CD4-positive, alpha-beta T cell treated with Interleukin-4 for 1 hour (primary cell): ENCODE results near the gene S100A2.

Experiments
- DNase-seq, 2 donors: peaks; one replicate each; pipeline ENCODE4 v3.0.0-alpha.2; 2020 to 2022

S100A2 gene

DNA sequence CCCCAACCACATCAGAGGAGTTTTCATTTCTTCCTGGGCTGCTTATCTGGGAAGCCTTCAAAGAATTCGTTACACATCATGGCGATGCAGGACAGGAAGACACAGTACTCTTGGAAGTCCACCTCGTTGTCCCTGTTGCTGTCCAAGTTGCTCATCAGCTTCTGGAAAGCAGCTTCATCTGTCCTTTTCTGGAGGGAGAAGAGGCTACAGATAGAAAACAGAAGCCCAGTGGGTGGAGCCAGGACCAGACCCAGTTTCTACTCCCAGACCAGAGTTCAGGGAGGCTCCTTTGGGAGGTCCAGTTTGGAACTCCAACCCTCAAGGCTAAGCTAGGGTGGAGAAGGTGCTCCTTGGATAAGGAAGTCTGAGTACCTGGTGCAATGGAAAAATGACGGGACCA is 21.9 kb downstream of the S100A2 start:
- no peak for DNase-seq

DNA sequence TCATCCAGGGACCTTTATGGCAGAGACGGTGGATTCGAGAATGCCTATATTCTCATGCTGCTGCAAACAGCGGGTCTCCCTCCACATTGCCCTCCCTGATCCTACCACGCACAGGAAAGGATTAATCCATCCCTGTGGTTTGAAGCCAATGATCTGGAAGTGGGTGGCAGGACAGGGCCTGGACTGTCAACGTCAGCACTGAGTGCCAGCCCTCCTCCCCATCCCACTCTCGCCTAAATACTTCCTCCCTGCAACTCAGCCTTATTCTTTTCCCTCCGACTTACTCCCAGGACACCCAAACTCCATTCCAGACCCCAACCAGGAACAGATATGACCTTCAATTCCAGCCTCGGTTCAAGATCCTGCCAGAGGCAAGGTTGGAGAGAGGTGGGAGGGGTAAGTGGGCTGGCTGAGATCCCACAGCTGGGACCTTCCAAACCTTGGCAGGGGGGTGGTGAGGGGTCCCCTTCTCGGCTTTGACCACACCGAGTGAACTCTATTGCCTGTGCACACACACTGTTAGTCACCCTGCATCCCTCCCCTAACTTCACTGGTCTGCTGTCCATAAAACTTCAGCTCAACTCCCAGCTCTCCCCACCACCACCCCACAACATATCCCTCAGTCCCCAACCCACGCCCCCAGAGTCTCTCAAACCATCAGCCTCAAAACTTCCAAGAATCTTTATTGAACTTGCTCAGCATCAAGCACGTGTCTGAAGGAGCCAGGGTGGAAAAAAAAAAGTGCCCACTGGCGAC is 22.5 kb downstream of the S100A2 start:
- no peak for DNase-seq

DNA sequence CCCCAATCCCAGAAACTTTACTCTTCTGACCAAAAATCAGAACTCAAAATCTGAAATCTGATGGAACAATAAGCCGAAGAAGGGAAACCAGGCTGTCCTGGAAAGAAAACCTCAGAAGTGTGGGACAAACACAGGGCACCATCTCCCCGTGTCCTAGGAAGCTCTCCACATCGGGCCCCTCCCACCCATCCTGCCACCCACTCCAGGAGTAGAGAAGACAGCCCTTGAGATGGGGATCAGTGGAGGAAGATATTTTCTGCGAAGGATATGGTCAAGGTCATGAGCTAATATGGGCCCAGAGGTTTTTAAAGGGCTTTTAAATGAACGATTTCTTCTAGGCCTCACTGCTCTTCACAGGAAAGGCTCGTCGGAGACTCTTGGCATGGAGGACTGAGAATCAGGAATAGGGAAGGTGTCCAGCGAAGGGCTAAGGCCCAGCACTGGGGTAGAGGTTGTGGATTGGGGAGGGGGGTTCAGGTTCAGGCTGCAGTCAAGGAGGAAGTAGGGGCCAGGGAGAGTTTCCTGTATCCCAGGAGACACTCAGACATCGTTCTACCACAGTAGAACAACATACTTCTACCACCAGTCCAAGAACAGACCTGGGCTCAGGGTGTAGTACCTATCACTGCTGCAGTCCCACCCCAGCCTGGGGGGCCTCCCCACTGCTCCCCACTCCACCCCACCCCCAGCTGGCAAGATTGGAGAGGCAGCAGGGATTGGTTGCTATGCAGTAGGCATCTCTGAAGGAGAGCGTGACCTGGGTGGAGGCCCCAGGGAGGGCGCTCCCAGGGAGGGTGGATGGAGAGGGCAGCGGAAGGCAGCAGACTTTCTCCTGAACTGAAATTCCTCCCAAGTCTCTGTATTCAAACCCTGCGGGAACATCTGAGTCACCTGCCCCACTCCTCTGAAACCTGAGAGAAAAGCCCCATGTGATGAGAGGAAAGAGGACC is 23.7 kb downstream of the S100A2 start:
- DNase-seq, result no peak

DNA sequence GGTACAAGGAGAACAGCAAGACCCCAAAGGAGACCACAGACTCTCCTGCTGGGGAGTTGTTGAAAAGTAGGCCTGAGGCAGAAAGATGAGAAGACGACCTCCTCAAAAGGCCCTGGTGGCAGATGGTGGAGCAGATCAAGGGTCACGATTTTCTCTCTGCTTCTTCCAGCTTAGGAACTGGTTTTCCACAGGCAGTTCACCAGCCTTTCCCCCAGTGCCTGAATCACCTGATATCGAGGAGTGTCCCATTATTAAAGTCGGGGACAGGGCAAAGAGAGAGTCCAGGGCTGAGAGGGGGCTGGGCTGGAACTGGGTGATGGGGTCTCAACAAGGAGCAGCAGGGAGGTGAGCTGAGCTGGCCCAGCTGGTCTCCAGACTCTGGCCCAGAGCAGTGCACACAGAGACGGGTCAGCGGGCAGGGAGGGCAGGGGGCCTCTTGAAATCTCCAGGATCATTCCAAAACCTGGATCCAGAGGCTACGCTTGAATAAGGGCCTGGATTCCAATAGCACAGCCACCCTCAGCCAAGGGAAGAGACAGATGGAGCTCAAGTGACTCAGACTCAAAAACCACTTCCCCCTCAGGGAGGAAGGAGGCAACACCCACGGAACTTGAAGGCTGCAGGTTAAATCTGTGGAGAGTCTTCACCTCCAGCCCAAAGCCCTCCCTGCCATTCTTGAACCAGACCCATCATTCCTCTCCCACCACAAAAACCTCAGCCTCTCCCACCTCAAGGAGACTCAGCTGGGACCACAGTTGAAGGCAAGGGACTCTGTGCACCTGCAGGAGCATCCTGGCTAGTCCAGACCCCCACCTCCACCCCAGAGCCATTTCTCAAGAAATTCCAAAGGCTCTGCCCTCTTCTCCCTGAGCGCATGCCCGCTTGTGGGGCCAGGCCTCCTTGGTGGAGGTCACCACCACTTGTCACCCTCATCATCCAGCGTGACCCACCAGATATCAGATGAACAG is 25.0 kb downstream of the S100A2 start, which contains the start of gene S100A5:
S100A5 (minus strand) TSS at position 541 of the 968 bp plus-strand sequence. CDS start 743 bp downstream, outside the sequence.
- DNase-seq, result peak; percentile 62 to 66

DNA sequence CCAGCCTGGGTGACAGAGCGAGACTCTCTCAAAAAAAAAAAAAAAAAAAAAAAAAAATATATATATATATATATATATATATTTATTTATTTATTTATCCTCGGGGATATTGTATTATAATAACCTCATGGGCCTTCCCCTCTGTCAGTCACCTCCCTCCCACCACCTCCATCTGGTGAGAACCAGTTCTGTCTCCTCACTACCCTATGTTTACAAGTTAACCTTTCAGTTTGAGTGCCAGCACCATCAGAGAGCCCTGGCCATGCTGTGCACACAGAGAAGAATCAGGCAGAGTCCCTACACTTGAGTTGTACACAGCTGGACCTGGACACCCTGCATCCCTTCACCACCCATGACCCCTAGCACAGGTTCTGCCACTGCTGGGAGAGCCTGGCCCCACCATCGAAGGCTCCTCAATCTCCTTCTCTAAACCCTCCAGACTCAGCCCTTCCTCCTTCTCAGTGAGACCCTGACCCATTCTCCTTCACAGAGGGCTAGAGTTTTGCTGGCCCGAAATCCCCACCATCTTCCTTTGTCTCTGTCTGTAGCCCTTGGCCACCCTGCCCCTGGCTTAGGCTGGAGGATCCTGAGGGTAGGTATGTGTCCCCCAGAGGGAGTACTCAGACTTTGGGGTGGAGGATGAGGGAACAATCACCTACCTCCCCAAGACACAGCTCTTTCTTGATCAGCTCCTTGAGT is 26.1 kb downstream of the S100A2 start:
- no peak for DNase-seq

GRCh38 chr1:153538315-153538821 is 27.3 kb downstream of the S100A2 start:
- DNase-seq, result no peak

- no peak for DNase-seq
These were observed 28.3 kb downstream of the S100A2 start for GRCh38 chr1:153537376-153537730.

GRCh38 chr1:153536671-153537375 is 28.8 kb downstream of the S100A2 start:
- DNase-seq, result no peak

GRCh38 chr1:153536012-153536670 is 29.5 kb downstream of the S100A2 start:
- peak; percentile 85 to 88 for DNase-seq

DNA sequence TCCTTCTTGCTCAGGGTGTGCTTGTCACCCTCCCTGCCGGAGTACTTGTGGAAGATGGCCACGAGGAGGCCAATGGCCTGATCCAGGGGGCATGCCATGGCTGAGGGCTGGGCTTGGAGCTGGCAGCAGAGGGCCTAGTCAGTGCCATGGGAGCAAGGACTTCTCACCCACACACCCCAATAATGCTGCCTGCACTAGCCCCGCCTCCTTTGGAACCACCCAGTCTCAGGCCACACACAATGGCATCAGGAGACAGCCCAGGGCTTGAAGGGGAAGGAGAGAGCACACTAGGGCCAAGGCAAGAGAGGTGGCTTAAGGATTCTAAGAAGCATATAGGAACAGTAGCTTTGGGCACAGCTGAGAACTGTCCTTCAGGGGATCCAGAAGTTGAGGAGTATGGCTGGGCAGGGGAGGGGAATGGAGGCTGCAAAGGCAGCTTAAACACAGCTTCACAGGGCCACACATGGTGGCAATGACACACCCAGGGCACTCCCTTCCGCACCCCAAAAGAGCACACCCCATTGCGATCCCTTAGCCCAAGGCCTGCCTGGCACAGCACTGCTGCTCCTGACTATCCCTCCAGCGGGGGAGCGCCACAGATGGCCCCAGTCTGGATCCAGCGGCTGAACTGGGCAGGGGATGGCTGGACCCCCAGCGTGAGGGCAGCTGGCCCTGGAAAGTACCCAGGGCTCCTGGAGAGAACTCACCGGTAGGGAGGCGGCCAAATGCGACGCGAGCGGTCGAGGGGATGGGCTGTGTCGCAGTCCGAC is 30.2 kb downstream of the S100A2 start, which contains the start of gene S100A6:
S100A6 (minus strand) TSS at position 750 of the 770 bp plus-strand sequence; CDS start at position 98, 652 bp downstream.
- peak; percentile 42 to 55 for DNase-seq

- DNase-seq, result no peak
These were observed 30.8 kb downstream of the S100A2 start for GRCh38 chr1:153534925-153535241.

GRCh38 chr1:153534226-153534924 is 31.3 kb downstream of the S100A2 start:
- no peak for DNase-seq

GRCh38 chr1:153533689-153534201 is 31.9 kb downstream of the S100A2 start:
- peak in 1 of 2 donors; percentile 29 for DNase-seq

DNA sequence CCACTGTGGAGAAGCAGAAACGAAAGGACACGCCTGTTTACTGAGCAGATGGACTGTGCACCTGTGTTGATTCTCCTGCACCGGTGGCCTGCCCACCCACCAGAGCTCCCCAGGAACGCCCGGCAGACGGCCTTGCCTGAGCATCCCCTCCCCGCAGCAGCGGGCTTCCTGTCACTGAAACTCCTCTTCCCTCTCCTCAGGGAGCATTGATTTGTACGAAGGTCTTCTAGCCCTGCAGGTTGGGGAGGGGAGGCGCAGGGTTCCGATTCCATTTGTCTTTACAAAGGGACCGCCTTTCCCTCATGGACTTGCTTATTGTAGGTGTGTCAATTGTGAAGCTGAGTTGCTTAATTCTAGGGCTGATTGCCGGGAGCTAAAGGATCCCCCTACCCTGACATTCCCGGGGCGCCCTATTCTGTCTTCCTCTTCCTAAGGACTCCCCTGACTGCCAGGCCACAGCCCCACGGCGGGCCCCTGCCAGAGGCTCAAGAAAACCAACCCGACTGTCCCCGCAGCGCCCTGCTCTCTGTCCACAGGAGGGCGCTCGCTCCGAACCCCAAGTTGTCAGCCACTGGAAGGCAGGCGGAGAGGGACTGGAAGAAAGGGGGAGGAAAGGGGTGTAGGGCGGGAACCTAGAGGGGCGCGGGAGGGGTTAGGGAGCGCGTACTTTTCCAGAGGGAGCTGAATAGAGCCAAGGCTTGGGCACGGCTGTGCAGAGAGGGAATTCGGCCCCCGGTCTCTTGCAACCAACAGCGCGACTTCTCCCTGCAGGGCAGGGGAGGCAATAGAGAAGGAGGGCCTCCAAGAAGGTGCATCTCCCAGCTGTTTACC is 32.7 kb downstream of the S100A2 start:
- peak; percentile 75 to 81 for DNase-seq

GRCh38 chr1:153532181-153532580 is 33.5 kb downstream of the S100A2 start:
- DNase-seq, result peak in 1 of 2 donors; percentile 63

DNA sequence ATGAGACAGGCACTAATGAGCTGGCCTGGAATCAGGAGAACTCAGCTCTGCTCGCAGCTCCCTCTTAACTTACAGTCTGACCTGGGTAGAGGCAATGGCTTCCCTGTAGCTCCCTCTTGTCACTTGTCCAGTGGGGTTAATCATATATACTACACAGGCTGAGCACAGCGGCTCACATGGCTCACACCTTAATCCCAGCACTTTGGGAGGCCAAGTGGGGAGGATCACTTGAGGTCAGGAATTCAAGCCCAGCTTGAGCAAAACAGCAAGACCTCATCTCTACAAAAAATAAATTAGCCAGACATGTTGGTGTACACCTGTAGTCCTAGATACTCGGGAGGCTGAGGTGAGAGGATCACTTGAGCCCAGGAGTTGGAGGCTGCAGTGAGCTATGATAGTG is 34.0 kb downstream of the S100A2 start:
- DNase-seq, result no peak

DNA sequence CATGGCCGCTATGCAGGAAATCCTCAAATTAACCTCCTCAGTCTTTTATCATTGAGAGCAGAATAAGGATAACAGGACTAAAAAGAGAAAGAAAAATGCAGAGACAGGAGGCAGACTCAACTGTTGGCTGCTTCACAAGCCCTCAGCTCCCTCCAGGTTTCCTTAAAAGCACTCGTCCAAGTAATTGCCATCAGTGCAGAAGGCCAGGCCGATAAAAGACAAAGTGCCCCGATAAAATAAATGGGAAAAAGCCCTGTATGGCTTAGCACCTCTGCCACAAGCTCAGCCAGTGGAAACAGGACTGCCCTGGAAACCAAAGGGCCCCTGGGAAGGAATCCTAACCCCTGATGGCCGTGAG is 38.0 kb downstream of the S100A2 start:
- no peak for DNase-seq
